NCI-H748 (cell line): ENCODE results near the gene FGFRL1.
"Not testable (repeated sequence)": the region's sequence is repeated elsewhere in the genome, so short reads cannot be mapped to it uniquely, and the experiment has no call there.

Experiments used
- DNase-seq: peaks from one replicate; lab custom pipeline; 2025; ENCODE audit not compliant: unreplicated experiment; lab: John Stamatoyannopoulos, UW

The FGFRL1 gene

GRCh38 chr4:1048773-1049590, 37.6 kb downstream of the FGFRL1 start:
- DNase-seq = no peak

GRCh38 chr4:1049591-1049905, 38.1 kb downstream of the FGFRL1 start:
- no peak for DNase-seq

GRCh38 chr4:1050486-1051213, 39.2 kb downstream of the FGFRL1 start:
- no peak for DNase-seq

GRCh38 chr4:1051472-1051871, 40.0 kb downstream of the FGFRL1 start:
- DNase-seq = no peak

GRCh38 chr4:1052231-1052671, 40.8 kb downstream of the FGFRL1 start:
- no peak for DNase-seq

- no peak for DNase-seq
Observed at GRCh38 chr4:1053080-1053661, 41.7 kb downstream of the FGFRL1 start.

- DNase-seq = not testable (repeated sequence)
Observed at GRCh38 chr4:1053891-1054290, 42.5 kb downstream of the FGFRL1 start.

- not testable (repeated sequence) for DNase-seq
Observed at GRCh38 chr4:1054696-1055242, 43.3 kb downstream of the FGFRL1 start.

GRCh38 chr4:1055243-1055701, 43.8 kb downstream of the FGFRL1 start:
- not testable (repeated sequence) for DNase-seq

GRCh38 chr4:1055721-1056590, 44.5 kb downstream of the FGFRL1 start:
- no peak for DNase-seq

GRCh38 chr4:1056671-1057402, 45.4 kb downstream of the FGFRL1 start:
- DNase-seq = no peak

GRCh38 chr4:1057403-1057745, 45.9 kb downstream of the FGFRL1 start:
- DNase-seq = peak; percentile 20

GRCh38 chr4:1058198-1058996, 47.0 kb downstream of the FGFRL1 start:
- no peak for DNase-seq

- peak; percentile 3 for DNase-seq
Observed at GRCh38 chr4:1058997-1059665, 47.7 kb downstream of the FGFRL1 start.

GRCh38 chr4:1060121-1060520, 48.7 kb downstream of the FGFRL1 start:
- DNase-seq = no peak

- DNase-seq = no peak
Observed at GRCh38 chr4:1060621-1061020, 49.2 kb downstream of the FGFRL1 start.

- DNase-seq = no peak
Observed at GRCh38 chr4:1061056-1061700, 49.8 kb downstream of the FGFRL1 start.

GRCh38 chr4:1061760-1062159, 50.3 kb downstream of the FGFRL1 start:
- DNase-seq = no peak
